IMR-90 (cell line): Measurements from ENCODE around the gene TEX2. TPM values are rescaled to one million over a fixed set of nuclear protein-coding genes. Genes with fewer than 3 reads are reported as not detected.

Experiments
- ATAC-seq: fragments of 200-7000 bp; cut with Tn5 transposase; 2 replicates; pipeline ENCODE4 v1.9.1; 2020; ENCODE audit warnings: low read depth, mild to moderate bottlenecking, moderate library complexity
- BruUV-seq: library from RNA; stranded (reverse); fragments of 400-500 nt; replicated peaks from 2 replicates; lab custom pipeline; 2021; lab: Mats Ljungman, UMichigan
- CTCF ChIA-PET: fragments of 300-600 bp; formaldehyde crosslinking; extraction: SDS; loops from one replicate; lab custom pipeline; 2021; ENCODE audit warnings: antibody characterized with exemption; lab: Yijun Ruan, JAX
- POLR2A ChIA-PET: fragments of 300-600 bp; sonication (Branson Sonifier 250); formaldehyde crosslinking; loops from one replicate; lab custom pipeline; 2022; ENCODE audit warnings: antibody characterized with exemption; ENCODE audit not compliant: unreplicated experiment; lab: Charles Lee
- DNase-seq: peaks from one replicate; pipeline ENCODE4 v3.0.0; 2013
- H2AFZ ChIP-seq: replicated peaks from 2 replicates; pipeline ENCODE3; 2013; ENCODE audit warnings: low read length, mild to moderate bottlenecking; ENCODE audit not compliant: poor library complexity
- H2AK5ac ChIP-seq: 2 replicates; pipeline ENCODE4 v1.6.1; 2013; ENCODE audit warnings: low read depth, low read length, inconsistent platforms
- H2AK9ac ChIP-seq: replicated peaks from 2 replicates; pipeline ENCODE3; 2013; ENCODE audit warnings: mild to moderate bottlenecking, low read depth, low read length, moderate library complexity; ENCODE audit not compliant: poor library complexity
- H2BK120ac ChIP-seq: 2 replicates; pipeline ENCODE4 v1.6.1; 2013; ENCODE audit warnings: low read depth, low read length, inconsistent platforms
- H2BK15ac ChIP-seq: 3 replicates; pipeline ENCODE4 v1.6.1; 2013; ENCODE audit warnings: low read depth, low read length, inconsistent platforms
- H2BK20ac ChIP-seq: 2 replicates; pipeline ENCODE4 v1.6.1; 2013; ENCODE audit warnings: low read depth, mild to moderate bottlenecking, inconsistent platforms, low read length, moderate library complexity
- H2BK5ac ChIP-seq: 2 replicates; pipeline ENCODE4 v1.6.1; 2013; ENCODE audit warnings: mild to moderate bottlenecking, low read depth, low read length, inconsistent platforms; ENCODE audit not compliant: poor library complexity, severe bottlenecking
- H3K14ac ChIP-seq: replicated peaks from 2 replicates; pipeline ENCODE4 v1.6.1; 2013; ENCODE audit warnings: low read depth, low read length, inconsistent platforms
- H3K18ac ChIP-seq: 2 replicates; pipeline ENCODE4 v1.6.1; 2013; ENCODE audit warnings: low read depth, low read length, control low read depth
- H3K23ac ChIP-seq: 2 replicates; pipeline ENCODE4 v1.6.1; 2013; ENCODE audit warnings: low read depth, low read length, inconsistent platforms
- H3K27ac ChIP-seq: 2 replicates; pipeline ENCODE4 v1.5.1; 2013; ENCODE audit warnings: mild to moderate bottlenecking, control low read depth, low read length; ENCODE audit not compliant: insufficient read depth
- H3K27me3 ChIP-seq: 2 replicates; pipeline ENCODE4 v1.6.1; 2013; ENCODE audit warnings: low read length; ENCODE audit not compliant: control insufficient read depth, insufficient read depth
- H3K36me3 ChIP-seq: 2 replicates; pipeline ENCODE4 v1.6.1; 2013; ENCODE audit warnings: low read length, mixed read lengths; ENCODE audit not compliant: control insufficient read depth, insufficient read depth
- H3K4ac ChIP-seq: 2 replicates; pipeline ENCODE4 v1.6.1; 2013; ENCODE audit warnings: low read depth, low read length, inconsistent platforms
- H3K4me1 ChIP-seq: 2 replicates; pipeline ENCODE4 v1.6.1; 2013; ENCODE audit warnings: low read length, mixed read lengths; ENCODE audit not compliant: control insufficient read depth, insufficient read depth
- H3K4me2 ChIP-seq: 2 replicates; pipeline ENCODE4 v1.6.1; 2013; ENCODE audit warnings: low read depth, mild to moderate bottlenecking, control low read depth, low read length, moderate library complexity
- H3K4me3 ChIP-seq: 2 replicates; pipeline ENCODE4 v1.5.1; 2013; ENCODE audit warnings: low read depth, mild to moderate bottlenecking, control low read depth, low read length, moderate library complexity; ENCODE audit not compliant: insufficient read depth
- H3K56ac ChIP-seq: 2 replicates; pipeline ENCODE4 v1.6.1; 2013; ENCODE audit warnings: low read length, inconsistent platforms; ENCODE audit not compliant: insufficient read depth; ENCODE audit errors: extremely low read depth
- H3K79me1 ChIP-seq, 2 experiments: 2 replicates each; pipeline ENCODE4 v1.6.1; 2013; ENCODE audit warnings: low read length in 2 of 2, inconsistent platforms in 1 of 2, low read depth in 1 of 2
- H3K9ac ChIP-seq: 2 replicates; pipeline ENCODE4 v1.6.1; 2013; ENCODE audit warnings: low read depth, low read length, control low read depth
- H3K9me1 ChIP-seq: 2 replicates; pipeline ENCODE4 v1.6.1; 2013; ENCODE audit warnings: low read length, inconsistent platforms; ENCODE audit not compliant: insufficient read depth
- H3K9me3 ChIP-seq: 2 replicates; pipeline ENCODE4 v1.6.1; 2013; ENCODE audit warnings: low read length; ENCODE audit not compliant: control insufficient read depth, insufficient read depth
- H4K20me1 ChIP-seq: 2 replicates; pipeline ENCODE4 v1.6.1; 2013; ENCODE audit warnings: low read length, inconsistent platforms; ENCODE audit not compliant: insufficient read depth
- H4K5ac ChIP-seq: 2 replicates; pipeline ENCODE4 v1.6.1; 2013; ENCODE audit warnings: mild to moderate bottlenecking, low read depth, low read length, control low read depth
- H4K8ac ChIP-seq, 2 experiments: 2 replicates each; pipeline ENCODE4 v1.6.1; 2013; ENCODE audit warnings: low read depth in 2 of 2, low read length in 2 of 2, control low read depth in 1 of 2, inconsistent platforms in 1 of 2
- H4K91ac ChIP-seq: 2 replicates; pipeline ENCODE4 v1.6.1; 2013; ENCODE audit warnings: low read depth, low read length, inconsistent platforms; ENCODE audit not compliant: insufficient read depth
- CEBPB ChIP-seq: IDR thresholded peaks from 2 replicates; pipeline ENCODE4 v1.6.1; 2012; ENCODE audit warnings: low read depth, low read length, improper control_type of control experiment
- CHD1 ChIP-seq: IDR thresholded peaks from 2 replicates; pipeline ENCODE4 v1.6.1; 2012; ENCODE audit warnings: low read depth, low read length, improper control_type of control experiment
- CTCF ChIP-seq: conservative IDR thresholded peaks from 2 replicates; pipeline ENCODE4 v1.5.1; 2012; ENCODE audit warnings: mild to moderate bottlenecking, low read depth, low read length, improper control_type of control experiment
- ELK1 ChIP-seq: fragments of 150-350 bp; IDR thresholded peaks from 2 replicates; pipeline ENCODE4 v1.6.1; 2016; ENCODE audit warnings: low read depth, mild to moderate bottlenecking, low read length, moderate library complexity, borderline replicate concordance
- MAFK ChIP-seq: IDR thresholded peaks from 2 replicates; pipeline ENCODE4 v1.6.1; 2012; ENCODE audit warnings: low read depth, low read length, improper control_type of control experiment
- RAD21 ChIP-seq: IDR thresholded peaks from 2 replicates; pipeline ENCODE4 v1.6.1; 2012; ENCODE audit warnings: low read length, improper control_type of control experiment
- RCOR1 ChIP-seq: IDR thresholded peaks from 2 replicates; pipeline ENCODE4 v1.6.1; 2012; ENCODE audit warnings: mild to moderate bottlenecking, low read length, improper control_type of control experiment; ENCODE audit not compliant: insufficient replicate concordance
- RFX5 ChIP-seq: IDR thresholded peaks from 2 replicates; pipeline ENCODE4 v1.8.0; 2012; ENCODE audit warnings: low read depth, mild to moderate bottlenecking, low read length, moderate library complexity
- SMC3 ChIP-seq: fragments of 150-350 bp; IDR thresholded peaks from 2 replicates; pipeline ENCODE4 v1.6.1; 2016; ENCODE audit warnings: low read depth, mild to moderate bottlenecking, antibody characterized with exemption, low read length, moderate library complexity
- USF2 ChIP-seq: fragments of 150-350 bp; IDR thresholded peaks from 2 replicates; pipeline ENCODE4 v1.6.1; 2017; ENCODE audit warnings: mild to moderate bottlenecking, antibody characterized with exemption, low read length, low read depth
- WGBS, 2 experiments: methylation state at CpG; one replicate each; pipeline versions ENCODE4 v1.1.5 to v1.1.7; 2013; ENCODE audit warnings: missing lambda C conversion rate in 2 of 2; ENCODE audit not compliant: insufficient read length in 1 of 2; ENCODE audit errors: extremely low coverage in 2 of 2; 5-methylcytosine and 5-hydroxymethylcytosine counted together
- dilution Hi-C: fragments of 300-500 bp; cut with HindIII; formaldehyde crosslinking; loops from one replicate; pipeline ENCODE4 v1.14.3; 2018; ENCODE audit warnings: low sequenced_read_pairs; ENCODE audit not compliant: unreplicated experiment
- in situ Hi-C: fragments of 300-500 bp; cut with MboI; formaldehyde crosslinking; loops from 3 replicates; pipeline ENCODE4 v1.14.3; 2019; ENCODE audit warnings: low sequenced_read_pairs, inconsistent platforms, mixed read lengths
- intact Hi-C: fragments of 100-400 bp; cut with micrococcal nuclease; formaldehyde crosslinking; loops from 2 replicates; pipeline ENCODE4 v1.10.0; 2022
- polyA plus RNA-seq, 3 experiments: library from polyadenylated mRNA; depleted of rRNA; stranded (reverse); fragments of >200 nt; gene quantifications; 2 replicates each; pipeline ENCODE4 v1.2.3, GENCODE V29; 2012; ENCODE audit warnings: low replicate concordance in 1 of 3
- total RNA-seq: library from RNA; depleted of rRNA; stranded (reverse); fragments of >200 nt; gene quantifications from 2 replicates; pipeline ENCODE4 v1.2.3, GENCODE V29; 2012

Gene TEX2
- total and polyA plus RNA-seq, 2 of the 4 experiments (the other 2 are of a cell fraction) = 18.2 to 21.9 TPM

- intact Hi-C loops (no loop called here), dilution Hi-C loops (no loop called here), in situ Hi-C loops (no loop called here)
- Histone ChIP-seq H2AK5ac (no peak overlapping the region), H3K9me1 (0 out of 2 replicates have a peak, but pooled peaks cover 4% of the 10 kb centered on the region), H2BK120ac (no peak overlapping the region), H4K20me1 (no peaks in the 10 kb centered on the region; the same call in 1 of the 2 replicates), H3K4me1 (no peaks in the 10 kb centered on the region), H2AFZ (no peak overlapping the region), H3K4me2 (no peak overlapping the region), H3K36me3 (no peaks in the 10 kb centered on the region), H3K56ac (no peak overlapping the region), H3K14ac (no peak overlapping the region), H3K27me3 (no peaks in the 10 kb centered on the region), H3K18ac (no peak overlapping the region), H2BK15ac (no peak overlapping the region), H2BK20ac (no peak overlapping the region), H3K9me3 (no peaks in the 10 kb centered on the region), H3K23ac (no peak overlapping the region), H2BK5ac (no peak overlapping the region), H3K27ac (no peak overlapping the region), H3K9ac (no peak overlapping the region), H3K4me3 (no peak overlapping the region), H3K4ac (no peak overlapping the region), H4K5ac (no peak overlapping the region), H4K8ac (no peak overlapping the region), H2AK9ac (no peak overlapping the region), H3K79me1 (peaks cover 16 to 25% of the 10 kb centered on the region in 2 experiments), H4K91ac (no peak overlapping the region)
- no CpG with 5 or more reads among the region's 2 CpGs for WGBS, 2 experiments
- CTCF ChIA-PET = interaction anchor here (1.2 kb wide), 1 partner anchor 16 kb away, joined by 4 read pairs; no protein-coding TSS in a partner anchor
- TF ChIP-seq SMC3 (no peak), CTCF (no peak), ELK1 (no peak), RCOR1 (no peak), CEBPB (no peak), MAFK (no peak), CHD1 (no peak), RFX5 (no peak), USF2 (no peak), RAD21 (no peak)
- no peak for ATAC-seq
- BruUV-seq = no TSS peak
- DNase-seq = no peak
- POLR2A ChIA-PET = no interaction called here
Observed at GRCh38 chr17:64223283-64223682, 39.8 kb downstream of the TEX2 start.
